ENCODE measurements around the gene SH3D19.

Gene SH3D19

DNA sequence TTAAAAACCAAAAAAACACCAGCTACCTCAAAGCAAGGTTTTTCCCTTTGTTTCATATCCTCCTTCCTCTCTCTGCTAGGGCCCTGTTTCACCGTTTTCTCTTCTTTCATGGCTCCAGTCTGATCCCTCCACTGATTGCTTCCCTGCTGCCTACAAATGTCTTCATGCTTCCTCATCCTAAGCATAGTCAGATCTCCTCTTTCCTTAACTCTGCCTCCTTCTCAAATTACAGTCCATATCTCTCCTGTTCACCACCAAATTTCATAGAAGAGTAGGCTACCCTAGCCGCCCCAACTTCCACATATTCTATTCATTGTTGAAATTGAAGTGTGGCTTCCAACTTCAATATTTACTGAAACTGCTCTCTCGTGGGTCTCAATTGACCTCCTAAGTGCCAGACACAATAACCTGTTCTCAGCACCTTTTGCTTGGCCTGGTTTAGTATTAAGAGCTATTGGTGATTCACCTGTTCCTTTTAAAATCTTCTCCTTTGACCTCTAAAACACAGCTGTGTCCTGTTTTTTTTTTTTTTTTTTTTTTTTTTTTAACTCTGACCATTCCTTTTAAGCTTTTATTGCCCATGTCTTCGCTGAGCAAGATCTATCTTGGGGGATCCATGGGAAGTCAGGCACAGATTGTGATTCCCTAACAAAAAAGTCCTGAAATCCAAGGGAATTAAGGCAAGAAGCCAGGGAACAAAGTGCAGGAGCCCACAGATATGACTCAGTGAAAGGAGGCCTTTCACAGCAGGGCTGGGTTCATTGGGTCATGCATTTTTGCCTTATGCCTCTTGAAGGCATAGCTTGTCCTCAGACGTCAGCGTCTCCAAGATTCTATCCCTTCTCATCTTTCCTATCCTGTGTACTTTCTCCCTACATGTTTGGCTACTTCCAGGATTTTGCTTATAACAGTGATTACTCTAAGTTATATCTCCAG, 140.6 kb downstream of the SH3D19 start:
- DNase-seq, result no peak

DNA sequence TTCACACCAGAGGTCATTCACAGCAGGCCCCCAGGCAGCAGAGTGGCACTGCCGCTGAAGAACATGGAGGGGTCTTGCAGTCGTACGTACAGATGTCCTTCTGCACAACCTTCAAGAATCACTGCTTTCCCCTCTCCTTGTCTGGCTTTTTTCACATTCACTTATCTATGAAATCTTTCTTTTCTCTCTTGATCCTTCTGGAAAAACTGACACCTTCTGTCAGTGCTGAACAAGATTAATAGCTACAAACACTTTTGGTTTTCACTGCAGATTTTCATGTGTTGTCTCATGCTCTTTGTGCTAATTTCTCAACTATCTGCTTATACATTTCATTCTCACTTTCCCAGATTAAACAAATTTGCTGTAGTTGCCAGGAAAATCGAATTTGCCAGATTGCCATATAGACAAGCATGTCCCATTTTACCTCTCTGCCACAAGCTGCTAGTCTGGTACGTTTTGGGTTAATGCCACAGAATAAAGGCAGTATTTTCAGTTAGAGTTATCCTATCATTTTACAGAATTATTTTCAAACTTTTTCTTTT, 142.9 kb downstream of the SH3D19 start:
- no peak for DNase-seq

DNA sequence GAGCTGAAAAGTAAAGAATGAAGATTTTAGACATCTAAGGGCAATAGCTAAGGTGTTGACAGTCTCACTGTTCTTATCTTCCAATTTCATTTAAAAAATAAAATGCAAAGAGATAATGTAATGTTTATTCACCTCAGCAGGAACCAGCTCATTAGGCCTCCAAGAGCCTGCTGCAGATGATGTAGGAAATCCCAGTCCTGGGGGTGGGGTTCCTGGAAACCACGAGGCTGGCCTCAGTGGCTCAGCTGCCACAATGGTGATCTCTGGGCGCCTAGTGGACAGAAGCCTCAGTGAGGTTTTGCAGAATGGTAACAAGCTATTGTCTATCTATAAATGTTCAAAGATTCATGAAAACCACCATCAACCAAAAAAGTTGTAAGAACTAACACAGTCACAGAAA, 148.7 kb downstream of the SH3D19 start:
- no peak for DNase-seq

DNA sequence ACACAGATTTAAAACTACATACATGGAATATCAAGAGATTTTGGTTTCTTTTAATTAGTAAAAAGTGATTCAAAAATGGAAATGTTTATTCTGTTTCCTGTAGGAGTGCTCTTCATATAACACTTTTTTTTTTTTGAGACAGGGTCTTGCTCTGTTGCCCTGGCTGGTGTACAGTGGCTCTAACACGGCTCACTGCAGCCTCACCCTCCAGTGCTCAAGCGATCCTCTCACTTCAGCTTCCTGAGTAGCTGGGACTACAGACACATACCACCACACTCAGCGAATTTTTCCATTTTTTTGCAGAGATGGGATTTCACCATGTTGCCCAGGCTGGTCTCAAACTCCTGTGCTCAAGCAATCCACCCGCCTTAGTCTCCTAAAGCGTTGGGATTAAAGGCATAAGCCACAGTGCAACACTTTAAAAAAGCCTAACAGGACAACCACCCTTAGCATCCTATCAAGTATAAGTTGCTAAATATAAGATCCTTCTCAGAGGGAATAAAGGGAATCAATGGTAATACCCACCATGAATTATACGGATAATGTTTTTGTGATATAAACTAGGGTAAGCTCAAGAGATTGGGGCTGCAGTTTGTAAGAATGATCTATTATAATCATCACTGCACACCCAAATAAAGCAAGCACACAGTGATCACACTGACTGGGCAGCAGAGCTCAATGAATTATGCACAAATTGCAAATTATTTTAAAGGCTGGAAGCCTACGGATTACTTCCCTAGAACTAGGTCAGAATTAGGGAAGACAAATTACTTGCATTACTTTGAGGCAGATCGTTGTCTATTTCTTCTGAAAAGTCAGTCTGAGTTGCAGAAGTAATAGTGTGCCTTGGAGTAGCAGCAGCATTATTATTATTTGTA, 149.4 kb downstream of the SH3D19 start:
- DNase-seq, result no peak

DNA sequence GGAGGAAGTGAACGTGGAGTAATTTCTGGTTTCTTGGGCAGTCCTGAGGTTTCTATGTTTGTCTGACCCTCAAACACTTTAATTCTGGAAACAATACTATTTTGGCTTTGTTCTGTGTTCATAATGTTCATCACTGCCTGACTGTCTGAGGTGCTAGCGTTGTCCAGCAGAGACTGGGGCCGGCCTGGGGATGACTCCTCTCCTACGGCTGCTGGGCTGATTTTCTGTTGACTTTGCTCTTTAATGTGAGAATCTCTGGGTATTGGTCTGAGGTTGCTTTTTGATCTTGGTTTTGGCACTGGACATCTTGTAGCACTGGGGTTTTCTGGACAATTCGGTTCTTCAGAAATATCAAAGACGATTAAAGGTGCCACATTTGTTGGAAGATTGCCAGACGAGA, 150.2 kb downstream of the SH3D19 start:
- DNase-seq, result no peak

DNA sequence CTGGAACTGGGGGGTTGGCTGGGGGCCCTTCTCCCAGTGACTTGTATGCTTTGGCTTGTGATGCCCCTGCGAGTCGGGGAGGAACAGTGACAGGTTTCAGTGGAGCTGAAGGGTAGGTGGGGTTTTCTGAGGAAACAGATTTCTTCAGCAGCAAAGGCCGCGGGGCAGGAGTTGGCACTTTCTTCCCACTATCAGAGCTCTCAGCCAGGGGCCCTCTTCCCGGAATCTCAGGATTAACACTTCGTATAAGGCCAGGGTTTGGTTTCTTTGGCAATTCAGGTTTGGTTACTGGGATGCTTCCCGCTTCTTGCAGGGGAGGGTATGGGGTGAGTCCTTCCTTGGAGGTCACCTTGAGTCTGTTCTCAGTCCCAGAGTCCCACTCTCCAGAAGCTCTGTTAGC, 150.6 kb downstream of the SH3D19 start:
- DNase-seq, result no peak

DNA sequence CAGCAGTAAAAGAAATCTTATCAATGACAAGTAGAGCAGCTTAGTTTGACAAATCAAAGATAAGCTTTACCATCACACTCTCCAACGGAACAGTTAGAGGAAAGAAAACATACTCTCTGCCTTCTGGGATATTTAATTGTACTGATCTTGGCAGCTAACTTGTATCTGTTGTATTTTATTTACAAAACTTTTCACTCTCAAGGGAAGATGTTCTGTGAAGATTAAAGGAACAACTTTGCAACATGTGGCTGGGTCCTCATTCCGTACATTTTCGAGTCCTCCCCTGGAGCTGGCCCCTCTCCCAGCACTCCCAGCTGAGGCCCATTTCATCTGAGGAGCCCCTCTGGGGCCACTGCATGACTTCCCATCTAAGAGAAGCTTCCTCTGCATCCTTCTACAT, 151.5 kb downstream of the SH3D19 start:
- DNase-seq, result no peak

DNA sequence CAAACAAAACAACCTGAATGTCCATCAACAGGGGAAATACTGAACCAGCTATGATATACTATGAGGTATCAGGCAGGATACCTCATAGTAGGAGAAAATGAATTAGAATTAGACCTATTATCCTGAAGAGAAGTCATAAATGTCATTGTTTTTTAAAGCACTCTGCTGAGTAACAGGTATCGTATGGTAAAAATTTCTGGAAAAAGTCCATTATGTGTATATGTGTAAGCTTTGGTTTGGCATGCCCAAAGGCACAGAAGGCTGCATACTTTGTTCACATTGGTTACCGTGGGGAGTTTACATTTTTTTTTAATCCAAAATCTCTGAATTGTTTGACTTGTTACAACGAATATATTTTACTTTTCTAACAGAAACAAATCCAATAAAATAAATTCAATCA, 155.5 kb downstream of the SH3D19 start:
- DNase-seq, result no peak

DNA sequence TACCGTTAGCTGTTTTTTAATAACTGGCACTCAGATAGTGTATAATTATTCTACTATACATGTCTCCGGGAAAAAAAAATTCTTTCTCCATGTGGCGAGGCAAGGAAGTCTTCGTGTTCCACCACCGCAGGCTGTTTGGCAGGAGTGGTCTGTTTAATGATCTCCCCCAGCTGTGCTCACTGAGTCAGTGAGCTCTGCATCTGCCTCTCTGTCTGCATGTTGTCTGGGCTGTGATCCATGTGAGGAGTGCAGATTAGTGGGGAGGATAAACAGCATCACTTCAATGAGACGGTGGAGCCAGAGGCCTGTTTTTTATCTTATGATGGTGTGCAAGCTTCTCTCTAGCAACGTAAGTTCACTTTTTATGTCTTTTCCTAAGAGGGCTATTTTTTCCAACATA, 156.2 kb downstream of the SH3D19 start:
- DNase-seq, result peak; percentile 75

DNA sequence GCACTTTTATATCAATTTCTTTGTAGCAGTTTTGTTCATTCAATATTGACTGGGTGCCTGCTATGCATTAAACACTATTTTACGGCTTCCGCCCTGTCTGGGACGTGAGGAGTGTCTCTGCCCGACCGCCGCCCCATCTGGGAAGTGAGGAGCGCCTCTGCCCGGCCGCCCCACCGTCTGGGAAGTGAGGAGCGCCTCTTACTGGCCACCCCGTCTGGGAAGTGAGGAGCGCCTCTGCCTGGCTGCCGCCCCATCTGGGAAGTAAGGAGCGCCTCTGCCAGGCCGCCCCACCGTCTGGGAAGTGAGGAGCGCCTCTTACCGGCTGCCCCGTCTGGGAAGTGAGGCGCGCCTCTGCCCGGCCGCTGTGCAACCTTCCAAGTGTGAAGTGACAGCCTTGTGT, 157.8 kb downstream of the SH3D19 start:
- DNase-seq, result no peak

DNA sequence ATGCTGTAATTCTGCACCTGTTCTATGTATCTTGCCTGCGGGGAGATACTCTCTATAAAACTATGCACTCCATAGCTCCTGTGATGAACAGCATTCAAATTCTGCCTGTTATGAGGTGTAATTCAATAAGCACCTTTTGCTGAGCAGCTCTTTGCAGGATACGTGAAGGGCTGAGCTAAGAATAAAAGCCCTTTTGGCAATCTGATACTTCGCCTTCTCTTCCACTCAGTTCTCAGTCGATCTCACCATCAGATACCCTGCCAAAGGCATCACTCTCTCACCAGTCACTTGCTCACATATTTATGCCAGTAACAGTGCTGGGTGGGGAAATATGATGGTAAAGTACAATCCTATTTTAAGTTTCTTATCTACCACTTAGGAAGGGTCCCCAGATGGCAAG, 158.8 kb downstream of the SH3D19 start:
- no peak for DNase-seq

DNA sequence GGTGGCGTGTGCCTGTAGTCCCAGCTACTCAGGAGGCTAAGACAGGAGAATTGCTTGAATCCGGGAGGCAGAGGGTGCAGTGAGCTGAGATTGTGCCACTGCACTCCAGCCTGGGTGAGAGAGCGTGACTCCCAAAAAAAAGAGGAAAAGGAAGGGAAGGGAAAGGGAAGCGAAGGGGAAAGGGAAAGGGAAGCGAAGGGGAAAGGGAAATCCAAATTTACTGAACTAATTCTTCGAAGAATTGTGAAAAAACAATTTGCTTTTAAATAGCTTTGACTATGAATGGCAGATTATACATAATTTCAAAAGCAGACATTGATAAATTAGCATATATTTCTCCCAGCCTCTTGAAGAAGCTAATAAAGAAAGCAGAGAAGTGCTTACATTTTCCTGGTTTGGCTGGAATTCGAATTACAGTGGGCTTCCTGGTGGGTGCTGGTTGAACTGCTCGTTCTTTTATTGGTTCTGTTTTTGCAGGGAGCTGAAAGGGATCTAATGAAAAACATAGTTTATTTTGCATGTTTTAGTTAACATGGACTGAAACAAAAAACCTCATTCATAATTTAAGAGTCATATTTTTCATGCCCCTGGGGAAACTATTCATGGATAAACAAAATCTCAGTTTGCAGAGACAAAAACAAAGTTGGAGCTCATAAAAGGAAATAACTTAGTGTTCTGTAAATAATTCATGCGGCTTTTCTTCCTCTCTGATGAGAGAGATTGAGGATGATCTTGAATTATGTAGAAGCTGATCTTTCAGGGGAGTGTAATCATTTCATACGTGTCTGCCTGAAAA, 160.0 kb downstream of the SH3D19 start:
- no peak for DNase-seq

DNA sequence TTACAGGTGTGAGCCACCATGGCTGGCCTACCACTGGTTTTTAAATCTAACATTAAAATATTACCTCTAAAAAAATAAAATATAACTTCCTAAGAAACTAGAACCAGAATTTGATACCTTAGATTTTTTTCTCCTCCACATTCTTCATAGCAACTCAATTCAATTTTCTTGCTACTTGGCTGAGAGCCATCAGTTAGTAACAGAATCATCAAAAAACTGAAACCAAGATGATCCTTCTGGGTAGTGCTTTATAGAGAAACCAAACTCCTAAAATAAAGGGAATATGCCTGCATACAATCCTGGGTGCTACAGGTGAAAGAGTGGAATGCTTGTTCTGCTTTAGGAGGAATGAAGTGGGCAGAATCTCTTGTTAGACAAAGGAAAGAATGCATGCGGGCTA, 161.6 kb downstream of the SH3D19 start:
- DNase-seq, result no peak

DNA sequence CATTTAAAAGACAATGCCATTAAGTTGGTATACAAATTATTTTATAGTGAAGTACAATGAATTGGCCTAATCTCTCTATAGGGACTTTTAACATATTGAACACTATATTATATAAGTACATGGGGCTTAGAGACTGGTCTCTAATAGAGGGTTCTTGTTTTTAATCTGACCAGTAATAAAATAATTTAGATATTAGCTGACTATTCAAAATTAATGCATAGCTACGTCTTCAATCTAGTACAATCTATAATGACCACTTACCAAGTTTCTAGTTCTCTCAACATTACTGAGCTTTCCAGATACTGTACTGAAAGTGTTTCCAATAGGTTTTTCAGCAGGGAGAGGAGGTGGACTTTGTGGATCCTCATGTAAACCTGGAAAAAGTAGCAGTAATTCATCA, 166.4 kb downstream of the SH3D19 start:
- DNase-seq, result no peak

DNA sequence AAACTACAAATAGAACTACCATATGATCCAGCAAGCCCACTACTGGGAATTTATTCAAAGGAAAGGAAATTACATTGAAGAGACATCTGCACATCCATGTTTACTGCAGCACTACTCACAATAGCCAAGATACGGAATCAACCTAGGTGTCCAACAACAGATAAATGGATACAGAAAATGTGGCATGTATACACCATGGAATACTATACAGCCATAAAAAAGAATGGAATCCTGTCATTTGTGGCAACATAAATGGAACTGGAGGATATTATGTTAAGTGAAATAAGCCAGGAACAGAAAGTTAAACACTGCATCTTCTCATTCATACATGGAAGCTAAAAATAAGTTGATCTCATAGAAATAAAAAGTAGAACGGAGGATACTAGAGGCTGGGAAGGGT, 167.9 kb downstream of the SH3D19 start:
- DNase-seq, result no peak

DNA sequence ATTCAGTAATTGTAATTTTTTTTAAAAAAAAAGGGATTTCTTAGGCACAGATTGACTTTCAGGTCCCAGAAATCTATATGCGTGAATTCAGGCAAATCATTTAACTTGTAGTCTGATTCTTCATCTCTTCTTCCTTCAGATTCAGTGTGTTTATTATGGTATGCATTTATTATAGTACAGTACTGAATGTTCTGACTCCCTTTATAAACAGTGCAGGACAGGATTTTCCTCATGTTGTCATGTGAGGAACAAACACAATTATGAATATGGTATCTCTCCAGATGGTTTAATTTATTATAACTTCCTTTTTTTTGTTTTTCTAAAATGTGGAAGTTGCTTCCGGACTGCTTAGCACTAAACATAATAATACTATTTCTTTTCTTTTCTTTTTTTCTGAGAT, 171.8 kb downstream of the SH3D19 start:
- no peak for DNase-seq

DNA sequence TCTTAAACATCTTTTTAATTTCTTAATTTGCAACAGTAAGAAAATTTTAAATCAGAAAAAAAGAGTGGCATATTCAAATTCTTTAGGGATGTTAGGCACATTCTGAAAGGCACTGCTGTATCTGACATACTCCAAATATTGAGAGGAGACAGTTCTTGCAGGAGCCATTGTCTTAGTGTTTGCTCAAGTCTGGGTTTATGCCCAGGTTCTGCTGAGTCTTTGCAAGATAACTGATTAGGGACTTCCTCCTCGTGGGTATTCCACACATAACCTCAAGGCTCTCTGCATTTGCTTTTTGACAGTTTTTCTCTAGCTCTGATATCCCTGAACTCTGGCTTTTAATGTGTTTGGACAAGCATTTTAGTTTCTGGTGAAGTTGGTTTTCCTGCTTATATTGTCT, 173.4 kb downstream of the SH3D19 start:
- no peak for DNase-seq

DNA sequence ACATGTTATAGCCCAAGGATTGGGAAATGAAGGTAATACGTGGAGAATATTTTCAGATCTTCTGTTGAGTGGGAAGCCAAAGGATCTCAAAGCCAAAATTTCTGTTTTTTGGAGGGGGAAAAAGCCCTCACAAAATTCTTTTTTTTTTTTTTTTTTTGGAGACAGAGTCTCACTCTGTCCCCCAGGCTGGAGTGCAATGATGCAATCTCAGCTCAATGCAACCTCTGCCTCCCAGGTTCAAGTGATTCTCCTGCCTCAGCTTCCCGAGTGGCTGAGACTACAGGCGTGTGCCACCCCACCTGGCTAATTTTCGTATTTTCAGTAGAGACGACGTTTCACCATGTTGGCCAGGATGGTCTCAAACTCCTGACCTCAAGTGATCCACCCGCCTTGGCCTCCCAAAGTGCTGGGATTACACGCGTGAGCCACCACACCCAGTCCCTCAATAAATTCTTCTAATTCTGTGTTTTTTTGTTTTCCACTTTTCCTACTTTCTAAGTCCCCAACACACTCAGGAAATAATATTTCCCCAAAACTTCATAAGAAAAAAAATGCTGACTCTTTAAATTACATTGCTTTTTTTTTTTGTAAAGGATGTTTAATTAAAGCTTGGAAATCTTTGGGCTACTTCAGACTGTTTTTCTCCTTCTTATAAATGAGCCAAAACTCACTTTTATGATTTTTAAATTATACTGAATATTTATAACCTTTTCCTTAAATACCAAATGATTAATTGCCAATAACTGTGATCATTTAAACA, 174.4 kb downstream of the SH3D19 start:
- DNase-seq, result no peak

DNA sequence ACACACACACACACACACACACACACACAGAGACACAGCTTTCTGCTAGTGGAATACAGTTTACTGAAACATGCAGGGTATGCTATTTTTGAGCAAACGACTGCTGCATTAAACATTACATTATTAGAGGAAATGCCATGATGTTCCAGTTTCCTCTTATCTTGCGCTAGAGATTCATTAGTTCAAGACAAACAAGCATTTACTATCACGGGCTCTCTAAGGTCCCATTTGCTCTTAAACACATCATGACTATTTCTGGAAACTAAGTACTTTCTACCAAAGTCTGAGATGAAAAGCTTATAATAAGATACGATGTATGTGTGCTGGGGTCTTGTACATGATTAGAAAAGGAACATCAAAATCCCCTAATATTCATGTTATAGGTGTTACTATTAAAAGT, 177.1 kb downstream of the SH3D19 start:
- no peak for DNase-seq

DNA sequence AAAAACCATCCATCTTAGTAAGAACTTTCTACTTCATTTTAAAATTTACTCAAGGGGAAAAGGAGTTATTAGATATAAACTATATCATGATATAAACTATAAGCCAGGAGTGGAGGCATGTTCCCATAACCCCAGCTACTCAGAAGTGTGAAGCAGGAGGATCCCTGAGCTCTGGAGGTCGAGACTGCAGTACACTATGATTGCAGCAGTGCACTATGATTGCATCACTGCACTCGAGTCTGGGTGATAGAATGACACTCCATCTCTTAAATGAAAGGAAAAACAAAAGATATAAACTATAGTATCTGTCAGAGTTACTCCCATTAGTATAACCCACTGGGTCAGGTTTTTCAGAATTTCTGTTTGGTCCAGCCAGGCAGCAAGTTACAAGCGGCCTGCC, 178.4 kb downstream of the SH3D19 start:
- DNase-seq, result no peak

DNA sequence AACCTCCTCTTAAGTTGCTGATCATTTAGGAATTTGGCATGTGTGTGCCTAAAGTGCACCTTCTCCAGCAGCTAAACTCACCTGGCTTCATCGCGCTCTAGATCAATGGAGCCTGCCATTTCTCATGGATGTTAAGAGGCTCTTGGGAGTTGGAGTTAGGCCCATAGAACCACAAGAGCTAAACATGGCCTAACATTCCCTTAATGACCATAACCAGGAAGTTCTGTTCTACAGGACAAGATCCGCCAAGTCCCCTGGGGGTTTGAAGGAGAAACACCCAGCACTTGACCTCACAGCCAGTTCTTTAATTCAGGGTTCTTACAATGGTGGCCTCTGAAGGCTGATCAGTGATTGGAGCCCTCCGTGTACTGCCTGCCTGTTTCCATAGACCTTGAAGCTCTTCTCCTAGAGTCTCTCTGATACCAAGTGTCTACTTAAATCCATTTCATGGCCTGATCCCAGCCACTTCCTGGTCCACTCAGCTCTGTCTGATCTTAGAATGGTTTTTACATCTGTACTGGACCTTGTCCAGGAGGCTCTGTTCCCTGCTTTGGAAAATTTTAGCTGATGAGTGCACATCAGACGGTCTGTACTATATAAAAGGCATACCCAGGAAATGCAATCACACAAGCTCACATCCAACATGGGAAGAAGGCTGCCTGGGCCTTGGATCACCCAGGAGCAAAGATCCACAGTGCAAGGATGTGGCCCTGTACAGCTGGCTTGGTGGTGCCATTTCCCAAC, 180.9 kb downstream of the SH3D19 start:
- DNase-seq, result no peak

Measured in NCI-H1105 treated with DMSO at 0.1 percent for 48 hours (cell line).